GM06990 (cell line): Measurements from ENCODE around the gene ACOT13.
"Not testable (repeated sequence)": the region's sequence is repeated elsewhere in the genome, so short reads cannot be mapped to it uniquely, and the experiment has no call there.

ENCODE experiments used
- DNase-seq: peaks from one replicate; pipeline ENCODE4 v3.0.0-alpha.2; 2011; ENCODE audit not compliant: insufficient read length; ENCODE audit errors: extremely low read depth
- H3K27me3 ChIP-seq: replicated peaks from 2 replicates; pipeline ENCODE4 v1.6.0; 2011; ENCODE audit warnings: low read length; ENCODE audit not compliant: control insufficient read depth, insufficient read depth
- H3K36me3 ChIP-seq: 2 replicates; pipeline ENCODE4 v1.5.1; 2011; ENCODE audit warnings: low read length; ENCODE audit not compliant: control insufficient read depth, insufficient read depth
- H3K4me3 ChIP-seq: replicated peaks from 2 replicates; pipeline ENCODE4 v1.5.1; 2011; ENCODE audit warnings: low read depth, mild to moderate bottlenecking, control low read depth, low read length
- TF ChIP-seq, protein P1 (sequence below): IDR thresholded peaks from 2 replicates; pipeline ENCODE4 v1.5.1; 2011; ENCODE audit warnings: low read length, control low read depth, mild to moderate bottlenecking, inconsistent platforms; ENCODE audit not compliant: insufficient read depth, poor library complexity, severe bottlenecking

Gene ACOT13

DNA sequence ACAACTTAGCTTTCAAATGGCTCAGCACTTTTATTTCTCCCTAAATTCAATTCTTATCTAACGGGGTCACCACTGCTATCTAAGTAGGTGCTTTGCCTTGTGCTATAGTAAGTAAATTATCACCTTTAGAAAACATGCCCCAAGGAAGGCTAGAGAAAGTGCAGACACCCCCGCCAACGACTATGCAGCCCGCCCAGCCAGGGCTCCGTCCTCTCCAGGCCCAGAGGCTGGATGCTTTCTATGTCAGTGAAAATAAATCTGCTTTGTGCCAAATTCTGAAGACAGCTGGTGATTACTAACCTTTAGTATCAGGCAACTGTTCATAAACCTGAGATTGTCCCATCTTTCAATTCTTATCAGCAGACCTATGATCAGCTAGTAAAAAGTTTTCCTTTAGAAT is 35.2 kb upstream of the ACOT13 start:
- Histone ChIP-seq H3K27me3 (no peaks in the 10 kb centered on the region), H3K4me3 (no peak overlapping the region), H3K36me3 (no peaks in the 10 kb centered on the region)
- TF ChIP-seq, protein P1, sequence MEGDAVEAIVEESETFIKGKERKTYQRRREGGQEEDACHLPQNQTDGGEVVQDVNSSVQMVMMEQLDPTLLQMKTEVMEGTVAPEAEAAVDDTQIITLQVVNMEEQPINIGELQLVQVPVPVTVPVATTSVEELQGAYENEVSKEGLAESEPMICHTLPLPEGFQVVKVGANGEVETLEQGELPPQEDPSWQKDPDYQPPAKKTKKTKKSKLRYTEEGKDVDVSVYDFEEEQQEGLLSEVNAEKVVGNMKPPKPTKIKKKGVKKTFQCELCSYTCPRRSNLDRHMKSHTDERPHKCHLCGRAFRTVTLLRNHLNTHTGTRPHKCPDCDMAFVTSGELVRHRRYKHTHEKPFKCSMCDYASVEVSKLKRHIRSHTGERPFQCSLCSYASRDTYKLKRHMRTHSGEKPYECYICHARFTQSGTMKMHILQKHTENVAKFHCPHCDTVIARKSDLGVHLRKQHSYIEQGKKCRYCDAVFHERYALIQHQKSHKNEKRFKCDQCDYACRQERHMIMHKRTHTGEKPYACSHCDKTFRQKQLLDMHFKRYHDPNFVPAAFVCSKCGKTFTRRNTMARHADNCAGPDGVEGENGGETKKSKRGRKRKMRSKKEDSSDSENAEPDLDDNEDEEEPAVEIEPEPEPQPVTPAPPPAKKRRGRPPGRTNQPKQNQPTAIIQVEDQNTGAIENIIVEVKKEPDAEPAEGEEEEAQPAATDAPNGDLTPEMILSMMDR: no peak
- DNase-seq: no peak

DNA sequence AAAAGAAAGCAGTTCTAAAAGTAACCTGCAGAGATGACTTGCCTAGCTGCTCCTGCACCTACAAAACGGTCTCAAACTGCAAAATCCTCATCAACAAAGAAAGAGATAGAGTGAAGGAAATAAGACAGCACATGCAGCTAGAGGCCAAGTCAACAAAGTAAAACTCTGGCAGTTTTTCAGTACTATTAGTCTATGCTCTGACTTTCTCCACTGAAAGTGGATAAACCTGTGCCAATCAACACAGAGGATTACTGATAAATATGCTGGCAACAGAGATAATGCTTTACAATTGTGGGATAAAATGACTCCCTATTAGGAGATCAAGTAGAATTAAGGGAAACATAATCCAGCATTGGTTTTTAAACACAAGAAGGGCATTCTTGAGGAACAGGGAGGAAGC is 34.3 kb upstream of the ACOT13 start:
- TF ChIP-seq, protein P1: no peak
- Histone ChIP-seq H3K4me3 (no peak overlapping the region), H3K36me3 (no peaks in the 10 kb centered on the region), H3K27me3 (no peaks in the 10 kb centered on the region)
- no peak for DNase-seq

- H3K27me3 ChIP-seq: no peaks in the 10 kb centered on the region
- no peaks in the 10 kb centered on the region for H3K36me3 ChIP-seq
- no peak overlapping the region for H3K4me3 ChIP-seq
- TF ChIP-seq, protein P1: no peak
- no peak for DNase-seq
Measured at GRCh38 chr6:24636681-24637080, 30.2 kb upstream of the ACOT13 start.

DNA sequence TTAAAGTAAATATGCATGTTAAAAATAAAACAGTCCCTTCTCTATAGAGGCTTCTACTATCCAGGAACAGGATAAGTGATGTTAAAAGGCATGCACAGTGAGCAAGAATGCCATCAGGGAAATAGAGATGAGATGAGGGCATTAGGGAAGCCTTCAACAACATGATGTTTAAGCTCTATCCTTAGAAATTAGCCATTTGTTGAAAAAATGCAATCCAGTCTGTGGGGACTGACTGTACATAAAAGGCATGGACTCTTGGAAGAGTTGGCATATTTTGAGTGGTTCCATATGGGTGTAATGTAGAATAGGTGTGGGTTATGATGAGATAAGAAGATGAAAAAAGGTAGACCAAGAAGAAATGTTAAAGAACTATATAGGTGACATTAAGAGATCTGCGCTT is 26.7 kb upstream of the ACOT13 start:
- Histone ChIP-seq H3K36me3 (no peaks in the 10 kb centered on the region), H3K4me3 (no peak overlapping the region)
- DNase-seq: no peak

DNA sequence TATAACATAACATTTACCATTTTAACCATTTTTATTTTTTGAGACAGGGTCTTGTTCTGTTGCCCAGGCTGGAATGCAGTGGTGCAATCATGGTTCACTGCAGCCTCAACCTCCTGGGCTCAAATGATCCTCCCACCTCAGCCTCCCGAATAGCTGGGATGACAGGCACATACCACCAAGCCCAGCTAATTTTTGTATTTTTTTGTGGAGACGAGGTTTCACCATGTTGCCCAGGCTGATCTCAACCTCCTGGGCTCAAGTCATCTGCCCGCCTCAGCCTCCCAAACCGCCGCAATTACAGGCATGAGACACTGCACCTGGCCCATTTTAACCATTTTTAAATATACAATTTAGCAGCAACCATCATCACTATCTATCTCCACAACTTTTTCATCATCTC is 26.2 kb upstream of the ACOT13 start:
- not testable (repeated sequence) for DNase-seq, H3K4me3 ChIP-seq, H3K27me3 ChIP-seq, H3K36me3 ChIP-seq

More for the DNA sequence above, 26.7 kb upstream of the ACOT13 start:
- no peaks in the 10 kb centered on the region for H3K27me3 ChIP-seq
- TF ChIP-seq, protein P1: no peak

DNA sequence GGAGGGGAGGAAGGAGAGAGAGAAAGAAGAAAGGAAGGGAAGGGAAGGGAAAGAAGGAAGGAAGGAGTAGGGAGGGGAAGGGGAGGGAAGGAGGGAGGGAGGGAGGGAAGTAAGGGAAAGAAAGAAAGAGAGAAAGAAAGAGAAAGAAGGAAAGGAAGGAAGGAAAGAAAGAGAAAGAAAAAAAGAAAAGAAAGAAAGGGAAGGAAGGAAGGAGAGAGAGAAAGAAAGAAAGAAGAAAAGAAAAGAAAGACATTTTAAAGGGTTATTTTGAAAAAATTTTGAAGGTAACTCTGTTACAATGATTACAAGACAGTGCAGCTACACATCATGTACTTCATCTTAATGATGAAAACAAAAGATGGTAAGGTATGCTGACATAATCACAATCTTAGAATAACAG is 24.8 kb upstream of the ACOT13 start:
- TF ChIP-seq, protein P1: no peak
- Histone ChIP-seq H3K4me3 (no peak overlapping the region), H3K36me3 (no peaks in the 10 kb centered on the region), H3K27me3 (no peaks in the 10 kb centered on the region)
- DNase-seq: no peak
